ENCODE data around the gene UPF1. TPM values are rescaled to one million over a fixed set of nuclear protein-coding genes. Genes with fewer than 3 reads are reported as not detected.
A peak's percentile ranks its signal among the peaks of the same experiment; 100 is the strongest.

The UPF1 gene
- total and polyA plus RNA-seq, 2 of the 13 experiments (the other 11 are each of a cell fraction or from before 2014, with no cell fraction given), result 16.9 to 41.8 TPM

DNA sequence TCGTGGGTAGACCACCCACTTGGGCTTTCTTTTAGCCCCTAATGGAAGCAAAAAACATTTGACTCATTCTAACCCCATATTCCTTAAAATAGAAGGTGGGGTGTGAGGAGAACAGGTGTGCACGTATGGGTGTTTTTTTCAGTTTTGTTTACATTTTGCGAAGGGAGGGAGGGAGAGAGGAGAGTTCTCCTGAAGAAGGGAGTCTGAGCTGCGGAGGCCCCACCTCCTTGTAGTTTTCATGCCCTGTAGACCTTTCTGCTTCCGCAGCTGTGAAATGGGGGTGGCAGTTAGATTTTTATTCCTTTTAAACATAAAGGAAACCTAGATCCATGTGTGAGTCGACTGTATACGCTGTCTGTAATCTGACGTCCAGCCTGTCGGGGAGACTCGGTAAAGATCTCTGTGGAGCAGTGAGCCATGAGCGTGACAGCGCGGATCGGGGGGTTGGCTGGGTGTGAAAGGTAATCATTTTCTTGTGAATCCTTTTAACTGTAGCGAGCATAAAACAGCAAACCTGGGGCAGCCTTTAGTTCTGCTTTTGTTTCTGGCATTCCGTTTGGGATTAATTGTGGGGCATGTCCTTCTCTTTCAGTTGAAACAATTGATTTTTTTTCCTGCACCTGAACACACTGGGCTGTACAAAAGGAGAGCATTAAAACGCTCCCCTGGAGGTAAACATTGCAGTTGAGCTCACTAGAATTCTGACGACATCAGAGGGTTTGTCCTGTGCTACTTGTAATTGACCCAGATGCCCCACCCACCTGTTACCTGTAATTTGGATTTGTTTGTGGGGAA is 2.3 kb downstream of the UPF1 start (continued):
- TF ChIP-seq, protein P1, sequence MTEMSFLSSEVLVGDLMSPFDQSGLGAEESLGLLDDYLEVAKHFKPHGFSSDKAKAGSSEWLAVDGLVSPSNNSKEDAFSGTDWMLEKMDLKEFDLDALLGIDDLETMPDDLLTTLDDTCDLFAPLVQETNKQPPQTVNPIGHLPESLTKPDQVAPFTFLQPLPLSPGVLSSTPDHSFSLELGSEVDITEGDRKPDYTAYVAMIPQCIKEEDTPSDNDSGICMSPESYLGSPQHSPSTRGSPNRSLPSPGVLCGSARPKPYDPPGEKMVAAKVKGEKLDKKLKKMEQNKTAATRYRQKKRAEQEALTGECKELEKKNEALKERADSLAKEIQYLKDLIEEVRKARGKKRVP (CRISPR knock-in tag; IDR thresholded peaks at IDR 0.05), result peak in 1 of 2 experiments; percentile 69; a peak in 2 of 4 replicates
- no peak for TF ChIP-seq DNMT3B (CRISPR knock-in tag; conservative IDR thresholded peaks at IDR 0.05)
- TF ChIP-seq, protein P2, sequence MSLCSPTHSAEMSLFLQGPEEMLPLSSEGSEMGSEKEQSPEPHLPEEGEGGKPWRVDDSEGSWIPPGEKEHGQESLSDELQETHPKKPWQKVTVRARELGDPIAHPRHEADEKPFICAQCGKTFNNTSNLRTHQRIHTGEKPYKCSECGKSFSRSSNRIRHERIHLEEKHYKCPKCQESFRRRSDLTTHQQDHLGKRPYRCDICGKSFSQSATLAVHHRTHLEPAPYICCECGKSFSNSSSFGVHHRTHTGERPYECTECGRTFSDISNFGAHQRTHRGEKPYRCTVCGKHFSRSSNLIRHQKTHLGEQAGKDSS (CRISPR knock-in tag; IDR thresholded peaks at IDR 0.05; ENCODE audit: borderline replicate concordance, low read depth), result peak; percentile 42; the same call in 1 of the 2 replicates
- 0 out of 2 replicates have a peak, but pooled peaks have one; percentile 11 for TF ChIP-seq ZKSCAN1 (IDR thresholded peaks at IDR 0.05; ENCODE audit: low read length)
- TF ChIP-seq CEBPG (CRISPR knock-in tag; IDR thresholded peaks at IDR 0.05), result peak; percentile 43; the same call in 1 of the 2 replicates
- TF ChIP-seq ASH2L (IDR thresholded peaks at IDR 0.05; ENCODE audit: insufficient read length, low read depth, low read length), result peak; percentile 33
- TF ChIP-seq NFIC (IDR thresholded peaks at IDR 0.05; ENCODE audit: low read length), result 0 out of 2 replicates have a peak, but pooled peaks have one; percentile 17
- no peak for TF ChIP-seq BRD4 (CRISPR knock-in tag; IDR thresholded peaks at IDR 0.05)
- TF ChIP-seq NKX3-1 (CRISPR knock-in tag; IDR thresholded peaks at IDR 0.05), result no peak
- TF ChIP-seq, protein P3, sequence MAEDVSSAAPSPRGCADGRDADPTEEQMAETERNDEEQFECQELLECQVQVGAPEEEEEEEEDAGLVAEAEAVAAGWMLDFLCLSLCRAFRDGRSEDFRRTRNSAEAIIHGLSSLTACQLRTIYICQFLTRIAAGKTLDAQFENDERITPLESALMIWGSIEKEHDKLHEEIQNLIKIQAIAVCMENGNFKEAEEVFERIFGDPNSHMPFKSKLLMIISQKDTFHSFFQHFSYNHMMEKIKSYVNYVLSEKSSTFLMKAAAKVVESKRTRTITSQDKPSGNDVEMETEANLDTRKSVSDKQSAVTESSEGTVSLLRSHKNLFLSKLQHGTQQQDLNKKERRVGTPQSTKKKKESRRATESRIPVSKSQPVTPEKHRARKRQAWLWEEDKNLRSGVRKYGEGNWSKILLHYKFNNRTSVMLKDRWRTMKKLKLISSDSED (CRISPR knock-in tag; IDR thresholded peaks at IDR 0.05), result no peak
- 0 out of 2 replicates have a peak, but pooled peaks have one; percentile 32 for TF ChIP-seq JUNB (CRISPR knock-in tag; IDR thresholded peaks at IDR 0.05; ENCODE audit: borderline replicate concordance)

Data from HepG2 (cell line).